Stimulated activated CD4-positive, alpha-beta T cell treated with anti-CD3 and anti-CD28 coated beads, Interleukin-1b, Interleukin-23, amount 100 ng/mL, for 24 hours (primary cell): ENCODE results near the gene TBR1.

Experiments
- DNase-seq, 4 experiments: peaks; one replicate each; pipeline ENCODE4 v3.0.0-alpha.2; 2020; ENCODE audit warnings: low read depth in 4 of 4, low spot score in 1 of 4

The TBR1 gene

DNA sequence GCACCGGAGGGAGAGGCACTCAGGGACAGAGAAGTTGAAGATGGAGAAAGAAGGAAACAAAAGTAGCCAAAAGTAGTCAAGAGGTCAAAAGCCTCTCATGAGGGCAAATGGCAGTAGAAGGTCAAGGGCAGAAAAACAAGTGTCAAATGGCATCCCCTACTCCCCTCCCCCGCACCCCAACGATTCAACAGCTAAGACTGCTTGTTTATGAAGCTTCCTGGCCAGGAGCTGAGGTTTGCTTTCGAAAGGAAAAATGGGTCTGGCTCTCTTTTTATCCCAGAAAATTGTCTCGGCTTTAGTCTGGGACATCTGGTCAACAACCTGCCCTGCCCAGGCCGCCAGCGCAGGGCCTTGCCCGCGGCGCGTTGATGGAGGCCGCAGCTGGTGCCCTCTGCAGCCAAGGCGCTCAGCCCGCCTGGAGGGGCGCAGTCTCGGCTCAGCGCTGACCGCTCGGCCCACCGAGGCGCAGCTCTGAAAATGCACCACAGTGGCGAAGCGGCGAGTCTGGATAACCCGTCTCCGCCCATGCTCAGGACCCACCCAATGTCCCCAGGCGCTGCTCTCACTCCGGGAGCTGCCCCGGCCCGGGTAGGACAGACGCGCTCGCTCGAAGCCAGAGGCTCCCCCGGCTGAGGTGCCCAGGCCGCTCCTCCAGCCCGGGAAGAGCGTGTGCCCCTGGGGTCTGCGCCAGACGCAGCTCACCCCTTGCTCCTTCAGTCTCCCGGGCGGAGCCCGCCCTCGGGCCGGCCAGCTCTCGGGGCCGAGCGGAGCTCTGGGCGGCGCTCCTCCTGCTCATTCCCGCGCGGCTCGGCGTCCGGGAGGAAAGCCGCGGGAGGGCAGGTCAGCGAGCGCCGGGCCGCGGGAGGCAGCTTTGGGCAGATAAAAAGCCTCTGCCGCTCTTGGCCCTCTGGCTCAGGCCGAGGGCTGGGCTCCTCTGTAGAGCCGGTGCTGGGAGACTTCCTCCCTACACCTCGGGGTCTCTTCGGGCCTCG is 1.8 kb upstream of the TBR1 start:
- no peak for DNase-seq

DNA sequence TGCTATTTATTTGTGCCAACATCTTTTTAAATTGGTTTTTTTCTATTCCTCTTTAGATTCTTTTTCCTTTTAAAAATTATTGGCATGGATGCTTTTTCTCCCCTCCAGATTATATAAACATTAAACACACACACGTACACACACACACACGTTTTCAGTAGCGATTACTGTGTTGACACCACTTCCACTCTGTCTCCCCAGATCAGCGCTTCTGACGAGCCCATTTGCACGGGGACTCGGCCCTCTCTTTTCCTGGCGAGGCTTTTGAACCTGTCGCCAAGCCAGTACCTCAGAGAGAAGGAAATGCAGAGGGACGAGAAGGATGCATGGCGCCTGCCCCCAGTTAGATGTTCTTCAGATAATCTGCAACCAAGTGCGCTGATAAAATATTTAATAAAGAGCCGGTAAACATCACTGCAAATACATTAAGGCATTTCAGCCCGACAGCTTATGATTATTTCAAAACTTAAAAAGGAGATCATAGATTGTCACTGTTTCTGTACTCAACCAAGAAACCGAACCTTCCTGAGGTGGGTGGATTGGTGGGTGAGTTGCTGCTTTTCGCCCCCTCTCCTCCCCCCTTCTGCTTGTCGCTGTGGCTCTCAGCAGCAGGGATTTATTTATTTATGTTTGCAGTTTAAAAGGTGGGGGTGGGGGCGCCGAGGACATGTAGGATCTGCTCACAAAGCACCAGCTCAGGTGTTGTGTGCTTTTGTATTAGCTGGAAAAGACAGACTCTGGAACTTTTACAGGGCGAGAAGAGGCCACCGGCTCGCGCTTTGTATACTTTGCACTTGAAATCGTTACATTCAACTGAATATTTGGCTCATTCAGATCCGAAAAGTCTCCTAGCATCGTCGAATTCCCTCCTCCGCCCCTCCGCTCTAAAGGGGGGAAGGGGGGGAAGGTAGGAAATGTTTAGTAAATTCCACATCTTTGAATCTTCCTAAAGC is 787 bp upstream of the TBR1 start:
- DNase-seq, result no peak

DNA sequence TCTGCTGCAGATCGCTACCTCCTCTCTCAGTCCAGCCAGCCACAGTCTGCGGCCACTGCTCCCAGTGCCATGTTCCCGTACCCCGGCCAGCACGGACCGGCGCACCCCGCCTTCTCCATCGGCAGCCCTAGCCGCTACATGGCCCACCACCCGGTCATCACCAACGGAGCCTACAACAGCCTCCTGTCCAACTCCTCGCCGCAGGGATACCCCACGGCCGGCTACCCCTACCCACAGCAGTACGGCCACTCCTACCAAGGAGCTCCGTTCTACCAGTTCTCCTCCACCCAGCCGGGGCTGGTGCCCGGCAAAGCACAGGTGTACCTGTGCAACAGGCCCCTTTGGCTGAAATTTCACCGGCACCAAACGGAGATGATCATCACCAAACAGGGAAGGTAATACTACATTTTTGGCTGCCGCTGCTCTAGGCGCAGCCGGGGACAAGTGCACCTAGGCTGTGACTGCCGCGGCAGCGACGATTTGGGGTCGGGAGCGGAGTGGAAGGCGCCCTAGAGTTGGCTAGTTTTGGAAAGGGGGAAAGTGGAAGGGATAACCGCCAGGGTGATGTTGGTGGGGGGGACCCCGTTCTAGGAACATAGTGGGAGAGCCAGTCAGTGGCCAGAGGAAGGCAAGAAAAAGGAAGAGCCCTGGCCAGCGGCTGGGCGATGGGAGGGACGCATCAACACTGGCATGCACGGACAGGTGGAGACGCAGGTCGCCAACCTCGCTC is 776 bp downstream of the TBR1 start:
- no peak for DNase-seq

GRCh38 chr2:161417438-161418274 is 1.6 kb downstream of the TBR1 start:
- DNase-seq, result no peak

- no peak for DNase-seq
These were observed 2.2 kb downstream of the TBR1 start for GRCh38 chr2:161418275-161418714.

- DNase-seq, result no peak
These were observed 2.9 kb downstream of the TBR1 start for GRCh38 chr2:161418715-161419637.

- no peak for DNase-seq
These were observed 3.6 kb downstream of the TBR1 start for GRCh38 chr2:161419638-161420190.

GRCh38 chr2:161420406-161421074 is 4.4 kb downstream of the TBR1 start:
- DNase-seq, result no peak

GRCh38 chr2:161421686-161422085 is 5.6 kb downstream of the TBR1 start:
- DNase-seq, result no peak

- no peak for DNase-seq
These were observed 6.8 kb downstream of the TBR1 start for GRCh38 chr2:161422816-161423403.

DNA sequence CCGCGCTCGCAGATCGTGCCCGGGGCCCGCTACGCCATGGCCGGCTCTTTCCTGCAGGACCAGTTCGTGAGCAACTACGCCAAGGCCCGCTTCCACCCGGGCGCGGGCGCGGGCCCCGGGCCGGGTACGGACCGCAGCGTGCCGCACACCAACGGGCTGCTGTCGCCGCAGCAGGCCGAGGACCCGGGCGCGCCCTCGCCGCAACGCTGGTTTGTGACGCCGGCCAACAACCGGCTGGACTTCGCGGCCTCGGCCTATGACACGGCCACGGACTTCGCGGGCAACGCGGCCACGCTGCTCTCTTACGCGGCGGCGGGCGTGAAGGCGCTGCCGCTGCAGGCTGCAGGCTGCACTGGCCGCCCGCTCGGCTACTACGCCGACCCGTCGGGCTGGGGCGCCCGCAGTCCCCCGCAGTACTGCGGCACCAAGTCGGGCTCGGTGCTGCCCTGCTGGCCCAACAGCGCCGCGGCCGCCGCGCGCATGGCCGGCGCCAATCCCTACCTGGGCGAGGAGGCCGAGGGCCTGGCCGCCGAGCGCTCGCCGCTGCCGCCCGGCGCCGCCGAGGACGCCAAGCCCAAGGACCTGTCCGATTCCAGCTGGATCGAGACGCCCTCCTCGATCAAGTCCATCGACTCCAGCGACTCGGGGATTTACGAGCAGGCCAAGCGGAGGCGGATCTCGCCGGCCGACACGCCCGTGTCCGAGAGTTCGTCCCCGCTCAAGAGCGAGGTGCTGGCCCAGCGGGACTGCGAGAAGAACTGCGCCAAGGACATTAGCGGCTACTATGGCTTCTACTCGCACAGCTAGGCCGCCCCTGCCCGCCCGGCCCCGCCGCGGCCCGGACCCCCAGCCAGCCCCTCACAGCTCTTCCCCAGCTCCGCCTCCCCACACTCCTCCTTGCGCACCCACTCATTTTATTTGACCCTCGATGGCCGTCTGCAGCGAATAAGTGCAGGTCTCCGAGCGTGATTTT is 7.6 kb downstream of the TBR1 start:
- DNase-seq, result no peak

GRCh38 chr2:161424394-161424769 is 8.3 kb downstream of the TBR1 start:
- no peak for DNase-seq

GRCh38 chr2:161424891-161425727 is 9.0 kb downstream of the TBR1 start:
- no peak for DNase-seq

DNA sequence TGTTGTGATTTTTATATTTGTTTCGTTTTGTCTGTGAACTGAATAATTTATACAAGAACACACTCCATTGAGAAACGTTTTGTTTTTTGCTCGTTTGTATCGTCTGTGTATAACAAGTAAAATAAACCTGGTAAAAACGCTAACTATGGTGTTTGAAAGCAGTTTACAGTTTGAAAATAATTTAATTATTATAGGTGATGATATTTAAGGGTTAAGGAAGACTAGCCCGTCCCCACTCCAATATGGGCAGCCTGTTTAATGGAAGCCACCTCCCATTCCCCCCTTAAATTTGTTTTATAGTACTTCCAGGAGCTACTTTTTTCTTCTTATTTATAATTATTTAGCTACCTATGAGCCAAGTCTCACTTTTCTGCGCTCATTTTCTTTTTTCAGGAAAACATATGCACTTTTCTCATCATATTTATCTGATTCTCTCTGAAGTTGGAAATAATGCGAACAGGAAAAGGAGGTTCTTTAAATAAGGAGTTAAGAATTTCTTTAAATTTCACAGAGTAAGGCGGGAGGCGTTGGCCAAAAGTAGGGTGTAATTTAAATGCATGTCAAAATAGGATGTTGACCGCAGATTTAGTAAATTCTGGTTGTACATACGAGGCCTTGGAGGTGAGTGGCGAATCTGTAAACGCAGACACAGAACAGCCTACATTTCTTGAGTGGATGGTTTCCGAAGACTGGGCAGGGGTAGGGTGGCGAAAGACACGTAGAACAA is 9.8 kb downstream of the TBR1 start:
- no peak for DNase-seq

- DNase-seq, result no peak
These were observed 10.4 kb downstream of the TBR1 start for GRCh38 chr2:161426455-161426921.
